HG03066 (cell line): ENCODE results near the gene HOPX.
"Not testable (repeated sequence)": the region's sequence is repeated elsewhere in the genome, so short reads cannot be mapped to it uniquely, and the experiment has no call there.

ENCODE experiments used
- ATAC-seq: cut with Tn5 transposase; IDR thresholded peaks from one replicate; pipeline ENCODE4 v1.9.1; 2021; ENCODE audit warnings: low read depth; ENCODE audit not compliant: unreplicated experiment

HOPX gene

GRCh38 chr4:56689201-56689969 lies 8.3 kb upstream of the HOPX start:
- ATAC-seq: no peak

- ATAC-seq: no peak
These were observed 7.1 kb upstream of the HOPX start for GRCh38 chr4:56688094-56688647.

DNA sequence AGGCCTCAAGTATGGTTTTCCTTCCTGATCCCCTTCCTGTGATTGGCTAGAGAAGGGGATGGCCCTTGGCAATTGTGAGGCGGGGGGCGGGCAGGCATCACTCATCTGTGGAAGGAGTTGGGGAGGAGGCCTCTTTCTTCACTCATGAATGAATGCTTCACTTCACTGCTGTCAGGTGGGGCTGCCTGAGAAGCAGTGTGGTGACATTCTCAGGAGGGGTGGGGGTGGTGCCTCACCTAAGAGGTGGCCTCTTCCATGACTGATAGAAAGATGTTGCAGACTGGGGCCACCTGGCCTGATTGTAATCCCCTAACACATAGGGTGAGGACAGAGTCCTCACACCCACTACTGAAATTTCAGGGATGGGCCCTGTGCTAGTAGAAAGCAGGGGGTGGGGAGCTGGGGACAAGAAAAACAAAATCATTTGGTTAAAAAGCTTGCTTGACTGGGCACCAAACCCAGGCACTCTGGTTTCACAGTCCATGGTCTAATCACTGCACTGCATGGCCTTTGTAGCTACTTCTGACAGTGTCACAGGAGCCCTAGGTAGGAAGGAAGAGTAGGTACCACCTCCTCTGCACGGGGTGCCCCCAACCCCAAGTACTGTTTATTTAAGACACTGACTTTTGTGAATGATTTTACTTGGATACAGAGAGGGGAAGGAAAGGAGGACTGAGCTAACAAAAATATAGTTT lies 5.6 kb upstream of the HOPX start:
- no peak for ATAC-seq

DNA sequence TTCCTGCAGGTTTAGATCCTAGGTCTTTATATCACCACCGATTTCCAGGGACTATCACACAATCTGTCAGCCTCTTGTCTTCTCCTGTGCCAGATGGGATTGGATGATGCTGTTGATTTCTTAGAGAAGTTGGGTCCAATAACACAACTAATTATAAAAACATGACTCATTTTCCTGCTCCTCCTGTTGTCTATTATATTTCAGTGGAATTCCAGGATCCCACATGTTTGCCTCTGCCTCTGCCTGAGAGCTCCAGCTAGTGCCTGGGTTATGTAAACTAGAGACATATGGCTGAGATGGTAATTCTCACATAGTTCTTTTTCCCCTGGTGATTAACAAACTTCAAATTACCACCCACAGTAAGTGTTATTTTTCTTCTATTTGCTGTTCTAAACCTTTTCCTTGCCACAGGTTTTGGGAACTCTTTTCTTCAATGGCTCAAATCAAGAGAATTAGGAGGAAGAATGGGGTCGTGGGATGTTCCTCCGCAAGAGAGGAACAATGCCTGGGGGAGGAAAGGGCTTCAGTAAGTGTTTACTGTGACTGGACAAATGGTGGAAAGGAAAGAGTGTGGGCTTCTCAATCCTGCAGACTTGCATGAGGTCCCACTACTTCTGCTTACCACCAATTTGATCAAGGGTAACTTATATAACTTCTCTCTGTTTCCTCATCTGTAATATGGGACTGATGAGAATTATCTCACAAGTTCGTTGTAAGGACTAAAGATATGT lies 3.4 kb upstream of the HOPX start:
- no peak for ATAC-seq

GRCh38 chr4:56683455-56683854 lies 2.4 kb upstream of the HOPX start:
- ATAC-seq: no peak

DNA sequence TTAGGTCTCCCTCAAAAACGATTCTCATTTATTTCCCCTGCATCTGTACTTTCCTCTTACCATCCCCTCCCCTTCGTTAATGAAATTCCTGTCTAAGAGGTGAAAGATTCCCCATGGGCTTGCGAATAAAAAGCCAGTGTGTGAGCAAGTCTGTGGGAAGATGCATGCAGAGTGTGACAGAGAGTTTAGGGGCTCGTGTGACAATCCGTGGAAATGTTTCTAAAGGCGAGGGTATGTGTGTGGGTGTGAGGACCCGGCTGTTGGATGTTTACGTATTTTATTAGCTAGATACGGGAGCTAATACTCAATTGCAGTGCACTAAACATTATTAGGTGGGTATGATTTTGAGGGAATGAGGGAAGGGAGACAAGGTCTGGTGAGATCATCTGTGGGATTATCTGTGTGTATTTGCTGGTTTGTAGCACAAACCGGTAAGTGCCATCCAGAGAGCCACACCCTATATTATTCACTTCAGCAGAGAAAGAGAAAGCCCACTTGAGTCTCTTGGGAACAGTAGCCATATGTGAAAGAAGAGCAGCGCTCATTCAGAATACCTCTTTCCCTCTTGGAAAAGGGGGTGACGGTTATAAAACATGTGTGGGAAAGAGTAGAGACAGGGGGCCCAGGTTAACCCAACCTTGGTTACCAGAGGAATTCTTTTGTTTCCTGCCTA lies 893 bp upstream of the HOPX start:
- no peak for ATAC-seq

GRCh38 chr4:56680266-56680665 lies 830 bp downstream of the HOPX start:
- no peak for ATAC-seq

DNA sequence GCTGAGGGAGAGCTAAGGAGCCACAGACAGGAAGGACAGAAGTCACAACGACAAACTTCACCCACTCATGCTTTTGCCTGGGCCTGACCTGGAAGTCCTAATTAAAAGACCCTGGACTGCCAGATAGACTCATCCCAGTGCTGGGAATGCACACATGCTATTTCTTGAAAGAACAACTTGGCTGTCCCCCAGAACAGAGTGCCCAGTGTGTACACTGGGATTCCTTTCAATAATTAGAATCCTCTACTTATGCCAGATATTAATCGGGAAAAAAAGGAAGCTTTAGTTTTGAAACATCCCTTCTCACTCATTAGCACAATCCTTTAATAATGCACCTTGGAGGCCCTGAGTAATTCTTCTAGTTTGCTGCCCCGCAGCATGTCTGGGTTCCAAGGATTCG lies 3.4 kb downstream of the HOPX start:
- no peak for ATAC-seq

- ATAC-seq: no peak
These were observed 6.1 kb downstream of the HOPX start for GRCh38 chr4:56674984-56675383.

GRCh38 chr4:56671860-56672259 lies 9.2 kb downstream of the HOPX start:
- no peak for ATAC-seq

GRCh38 chr4:56671373-56671772 lies 9.7 kb downstream of the HOPX start:
- ATAC-seq: no peak

- no peak for ATAC-seq
These were observed 12.8 kb downstream of the HOPX start for GRCh38 chr4:56668267-56668666.

DNA sequence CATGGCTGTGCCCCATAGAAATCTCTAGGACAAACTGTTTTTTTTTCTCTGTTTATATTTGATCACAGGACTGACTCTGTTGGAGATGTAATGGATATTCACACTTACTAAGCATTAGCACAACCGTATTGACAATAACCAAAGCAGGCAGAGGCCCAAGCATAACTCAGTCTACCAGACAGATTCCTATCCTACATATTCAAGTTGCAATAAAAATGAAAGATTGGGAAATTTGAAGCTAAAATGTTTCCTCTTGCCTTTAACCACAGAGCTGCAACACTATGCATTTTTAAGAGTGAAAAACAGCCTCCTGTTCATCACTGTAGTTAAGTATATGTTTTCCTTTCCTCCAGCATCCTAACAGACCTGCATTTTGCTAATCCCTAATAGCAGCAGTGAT lies 13.7 kb downstream of the HOPX start:
- ATAC-seq: not testable (repeated sequence)

- no peak for ATAC-seq
These were observed 14.8 kb downstream of the HOPX start for GRCh38 chr4:56666279-56666678.

- no peak for ATAC-seq
These were observed 15.3 kb downstream of the HOPX start for GRCh38 chr4:56665781-56666180.

GRCh38 chr4:56662782-56663468 lies 18.2 kb downstream of the HOPX start:
- ATAC-seq: no peak

- ATAC-seq: no peak
These were observed 21.1 kb downstream of the HOPX start for GRCh38 chr4:56659946-56660345.

DNA sequence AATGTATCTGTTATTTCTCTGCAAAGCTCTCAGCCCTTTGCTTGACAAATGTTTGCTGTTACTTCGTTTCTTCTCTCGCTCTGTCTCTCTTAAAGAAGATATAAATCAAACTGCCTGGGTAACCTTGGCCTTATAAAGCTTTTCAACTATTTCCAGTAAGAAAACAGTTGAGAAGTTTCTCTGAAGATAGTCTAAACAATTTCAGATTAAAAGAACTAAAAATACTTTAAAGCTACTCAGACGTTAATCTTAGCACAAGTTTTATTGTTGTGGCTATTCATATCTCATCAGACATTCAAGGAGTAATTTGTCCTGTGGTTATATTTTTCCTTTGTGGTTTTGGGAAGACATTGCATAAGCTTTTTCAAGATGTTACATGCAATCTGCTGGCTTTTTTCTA lies 22.6 kb downstream of the HOPX start:
- no peak for ATAC-seq

GRCh38 chr4:56657818-56658217 lies 23.3 kb downstream of the HOPX start:
- no peak for ATAC-seq

DNA sequence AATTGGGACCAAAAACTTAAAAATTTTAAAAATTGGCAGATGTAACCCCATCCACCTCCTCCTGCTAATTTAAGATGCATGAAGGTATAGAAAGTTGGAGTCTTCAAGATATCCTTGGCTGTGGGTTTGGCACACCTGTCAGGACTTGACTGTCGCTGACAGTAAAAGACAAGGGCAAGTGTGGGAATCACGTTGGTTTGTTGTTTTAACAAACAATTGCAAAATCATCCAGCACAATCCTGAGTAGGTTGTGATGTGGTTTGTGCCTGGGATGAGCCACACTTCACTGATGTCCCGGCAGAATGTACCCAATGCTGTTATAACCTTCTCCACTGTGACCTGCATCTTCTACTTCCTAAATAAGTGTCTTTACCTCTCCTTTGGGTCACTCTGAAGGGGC lies 24.0 kb downstream of the HOPX start:
- ATAC-seq: no peak
